ENCODE results near the gene FSIP1.

FSIP1 gene

DNA sequence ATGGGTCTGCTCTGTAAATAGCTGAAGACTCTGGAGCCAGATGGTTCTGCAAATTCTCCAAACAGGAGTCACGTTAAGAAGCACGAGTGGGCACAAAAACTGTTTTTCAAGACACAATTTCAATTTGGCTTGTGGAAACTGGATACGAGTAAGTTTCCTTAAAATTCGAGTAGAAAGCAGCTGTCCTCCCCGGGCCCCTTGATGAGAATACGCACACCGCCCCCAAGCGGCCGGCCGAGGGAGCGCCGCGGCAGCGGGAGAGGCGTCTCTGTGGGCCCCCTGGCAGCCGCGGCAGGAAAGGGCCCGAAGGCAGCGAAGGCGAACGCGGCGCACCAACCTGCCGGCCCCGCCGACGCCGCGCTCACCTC lies 202.5 kb downstream of the FSIP1 start:
- peak; percentile 86 for DNase-seq

GRCh38 chr15:39579487-39580116 lies 203.0 kb downstream of the FSIP1 start:
- no peak for DNase-seq

GRCh38 chr15:39578851-39579486 lies 203.7 kb downstream of the FSIP1 start:
- no peak for DNase-seq

DNA sequence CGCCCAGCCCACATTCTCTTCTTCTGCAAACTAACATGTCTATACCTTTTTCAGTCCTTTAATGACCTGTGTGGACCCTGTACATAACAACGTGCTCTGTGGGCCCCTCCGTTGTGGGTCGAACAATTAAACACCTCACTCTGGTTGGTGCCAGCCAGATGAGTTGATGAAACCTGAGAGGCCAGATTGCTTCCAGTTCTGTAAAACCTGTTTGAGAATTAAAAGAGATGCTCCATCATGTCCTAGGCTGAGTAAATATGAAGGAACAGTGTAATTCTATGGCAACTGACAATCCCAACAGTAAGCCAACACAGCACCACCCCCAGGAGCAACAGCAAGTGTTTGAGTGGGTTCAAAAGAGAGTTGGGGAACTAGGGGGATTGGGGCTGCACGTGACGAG lies 207.5 kb downstream of the FSIP1 start:
- DNase-seq, result no peak

- DNase-seq, result no peak
Measured at GRCh38 chr15:39574427-39574826, 208.2 kb downstream of the FSIP1 start.

- no peak for DNase-seq
Measured at GRCh38 chr15:39573844-39574243, 208.8 kb downstream of the FSIP1 start.

DNA sequence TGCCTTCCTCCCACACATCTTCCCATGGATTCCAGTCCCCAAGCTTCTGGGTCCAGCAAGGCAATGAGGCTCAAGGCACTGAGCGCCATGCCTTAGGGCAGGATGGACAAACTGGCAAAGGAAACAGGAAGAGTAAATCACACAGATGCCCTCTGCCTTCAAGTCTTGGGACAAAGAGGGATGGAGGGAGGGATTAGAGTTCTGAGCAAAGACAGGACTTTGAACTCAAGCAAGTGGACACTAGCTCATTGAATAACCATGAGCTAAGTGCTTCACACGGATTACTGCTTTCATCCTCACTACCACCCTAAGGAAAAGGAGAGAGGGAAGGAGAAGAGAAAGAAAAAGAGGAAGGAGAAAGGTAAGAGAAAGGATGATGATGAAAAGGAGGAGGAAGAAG lies 209.4 kb downstream of the FSIP1 start:
- DNase-seq, result no peak

GRCh38 chr15:39565851-39566250 lies 216.8 kb downstream of the FSIP1 start:
- no peak for DNase-seq

GRCh38 chr15:39564972-39565665 lies 217.5 kb downstream of the FSIP1 start:
- DNase-seq, result no peak

- no peak for DNase-seq
Measured at GRCh38 chr15:39558421-39558820, 224.2 kb downstream of the FSIP1 start.

- no peak for DNase-seq
Measured at GRCh38 chr15:39556461-39556860, 226.2 kb downstream of the FSIP1 start.

GRCh38 chr15:39555885-39556284 lies 226.8 kb downstream of the FSIP1 start:
- no peak for DNase-seq

DNA sequence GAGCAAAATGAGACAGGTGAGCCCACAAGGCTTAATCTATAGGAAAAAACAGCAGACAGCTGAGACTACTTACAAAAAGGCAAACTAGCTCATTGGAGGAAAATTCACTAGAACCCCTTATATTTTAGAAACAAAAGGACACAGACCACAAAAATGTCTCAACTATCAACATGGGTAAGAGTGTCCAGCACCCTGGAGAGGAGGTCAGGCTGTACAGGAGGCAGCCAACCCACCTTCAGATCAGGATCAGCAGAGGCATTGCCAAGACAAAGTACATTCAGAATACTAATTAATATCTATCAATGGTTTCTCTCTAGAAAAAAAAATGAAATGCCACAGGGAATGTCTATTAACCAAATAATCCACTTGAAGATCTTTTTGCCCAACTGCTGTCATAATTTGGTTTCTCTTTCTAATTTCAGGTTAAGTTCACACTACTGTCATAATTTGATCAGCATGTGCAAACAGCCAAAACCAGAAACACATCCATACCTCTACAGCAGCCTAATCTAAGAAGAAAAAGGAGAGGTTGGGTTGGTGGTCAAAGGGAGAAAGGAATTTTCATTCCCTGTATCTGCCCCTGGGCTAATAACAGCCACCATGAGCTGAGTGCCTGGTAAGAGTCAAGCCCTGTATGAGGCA lies 227.8 kb downstream of the FSIP1 start:
- no peak for DNase-seq

DNA sequence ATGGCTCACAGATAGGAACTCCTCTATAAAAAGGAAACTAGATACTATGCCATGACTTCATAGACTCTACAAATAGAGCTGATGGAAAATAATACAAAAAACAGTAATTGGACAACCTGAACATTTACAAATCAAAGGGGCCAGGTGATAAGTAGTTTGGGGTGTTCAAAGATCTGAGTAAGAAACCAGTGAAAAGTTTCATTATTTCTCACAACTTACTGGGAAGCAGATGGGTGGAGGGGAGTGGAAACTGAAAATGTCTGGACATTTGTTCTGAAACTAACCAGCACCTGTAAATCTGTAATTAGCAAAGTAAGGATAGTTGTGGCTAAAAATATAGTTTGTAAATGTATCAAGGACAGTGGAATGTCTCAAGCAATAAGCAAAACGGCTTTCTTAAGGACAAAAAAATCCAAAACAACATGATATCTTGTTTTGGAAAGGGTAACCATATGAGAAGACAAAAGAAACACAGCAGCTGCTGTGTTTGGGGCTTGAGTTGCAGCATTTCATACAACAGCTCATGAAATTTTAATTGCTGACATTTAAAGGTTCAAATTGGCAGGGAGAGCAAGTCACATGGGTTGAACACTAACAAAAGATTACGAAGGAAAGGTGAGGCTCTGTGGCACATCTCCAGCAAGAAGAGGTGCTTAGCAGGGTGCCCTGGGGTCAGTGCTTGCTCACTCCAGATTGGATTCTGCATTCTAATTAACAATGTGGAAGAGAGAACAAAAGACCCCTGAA lies 228.5 kb downstream of the FSIP1 start:
- no peak for DNase-seq

- no peak for DNase-seq
Measured at GRCh38 chr15:39552556-39552955, 230.1 kb downstream of the FSIP1 start.

DNA sequence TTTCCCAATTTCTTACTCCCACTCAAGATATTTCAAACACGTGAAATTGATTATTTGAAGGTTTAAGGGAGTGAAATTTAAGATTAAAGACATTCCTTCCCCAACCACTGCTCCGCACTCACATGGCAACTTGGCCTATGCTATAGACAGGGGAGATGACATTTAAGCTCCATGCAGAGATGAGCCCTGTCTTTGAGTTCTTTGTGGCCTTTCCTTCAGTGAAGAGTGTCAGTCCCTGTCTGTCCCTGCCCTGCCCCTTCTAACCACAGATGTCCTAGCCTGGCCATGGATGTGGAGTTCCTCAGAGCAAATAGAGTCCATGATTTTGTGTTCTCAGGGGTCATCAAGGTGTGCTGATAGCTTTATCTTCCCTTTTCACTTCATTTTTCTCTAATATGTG lies 231.2 kb downstream of the FSIP1 start:
- no peak for DNase-seq

All from CD4-positive, alpha-beta T cell treated with Interleukin-21 for 1 hour (primary cell).